ENCODE data around the gene GAS2.

GAS2 gene

GRCh38 chr11:22792497-22792896 lies 126.1 kb downstream of the GAS2 start:
- no peak for DNase-seq

GRCh38 chr11:22795914-22796313 lies 129.5 kb downstream of the GAS2 start:
- no peak for DNase-seq

GRCh38 chr11:22797047-22797446 lies 130.6 kb downstream of the GAS2 start:
- no peak for DNase-seq

GRCh38 chr11:22798901-22799300 lies 132.5 kb downstream of the GAS2 start:
- DNase-seq = no peak

GRCh38 chr11:22800482-22800881 lies 134.1 kb downstream of the GAS2 start:
- no peak for DNase-seq

GRCh38 chr11:22802861-22803260 lies 136.4 kb downstream of the GAS2 start:
- no peak for DNase-seq

- no peak for DNase-seq
Observed at GRCh38 chr11:22807391-22807790, 141.0 kb downstream of the GAS2 start.

- DNase-seq = no peak
Observed at GRCh38 chr11:22807855-22808570, 141.6 kb downstream of the GAS2 start.

GRCh38 chr11:22808571-22809197 lies 142.3 kb downstream of the GAS2 start:
- DNase-seq = no peak

- DNase-seq = no peak
Observed at GRCh38 chr11:22809893-22810292, 143.5 kb downstream of the GAS2 start.

- no peak for DNase-seq
Observed at GRCh38 chr11:22822203-22822602, 155.8 kb downstream of the GAS2 start.

GRCh38 chr11:22828373-22828772 lies 162.0 kb downstream of the GAS2 start:
- DNase-seq = no peak

- DNase-seq = peak; percentile 83 to 94 (median 92)
Observed at GRCh38 chr11:22829231-22830081, 163.0 kb downstream of the GAS2 start, which contains the start of gene SVIP. Gene SVIP, minus strand, starts transcription at chr11:22829801. Its CDS starts 53 bp downstream, at chr11:22829748.

GRCh38 chr11:22830082-22830414 lies 163.6 kb downstream of the GAS2 start:
- DNase-seq = no peak

- no peak for DNase-seq
Observed at GRCh38 chr11:22832315-22833015, 166.1 kb downstream of the GAS2 start.

- DNase-seq = no peak
Observed at GRCh38 chr11:22846726-22847125, 180.3 kb downstream of the GAS2 start.

- no peak for DNase-seq
Observed at GRCh38 chr11:22851477-22851876, 185.1 kb downstream of the GAS2 start.

- no peak for DNase-seq
Observed at GRCh38 chr11:22859756-22860155, 193.3 kb downstream of the GAS2 start.

- DNase-seq = no peak
Observed at GRCh38 chr11:22860241-22860640, 193.8 kb downstream of the GAS2 start, which contains the start of gene CCDC179. Gene CCDC179, minus strand, starts transcription at chr11:22860474. Its CDS starts 53 bp downstream, at chr11:22860421.

Data from activated naive CD4-positive, alpha-beta T cell (primary cell).